H1 (cell line): ENCODE measurements around the gene FBXO44. TPM values are rescaled to one million over a fixed set of nuclear protein-coding genes. Genes with fewer than 3 reads are reported as not detected.

Experiments
- polyA plus RNA-seq, 7 experiments: library from polyadenylated mRNA; depleted of rRNA in 3 of 7; stranded (reverse) in 5 of 7; unstranded in 2 of 7; fragments of >200 nt in 5 of 7; fragments of 200-250 nt in 2 of 7; gene quantifications; 1 replicate in 5 of 7; 2 replicates in 1 of 7; 4 replicates in 1 of 7; pipeline versions ENCODE4 v1.2.1 to v1.2.3, GENCODE V29; 2011 to 2013; ENCODE audit warnings: missing spikeins in 2 of 7, mixed read lengths in 2 of 7
- total RNA-seq: library from RNA; stranded (reverse); fragmentation: NEBNext Ultra II Directional; extraction: Animal tissue kit (Norgen Biotek cat#: 25700); gene quantifications from 2 replicates; pipeline ENCODE4 v1.2.1, GENCODE V29; 2021

FBXO44 gene
- total and polyA plus RNA-seq, 2 of the 8 experiments (the other 6 are each of a cell fraction or from before 2014, with no cell fraction given) = 27.0 to 27.2 TPM

Other genes with a start within 250 kb of the FBXO44 start
- gene DISP3, start 175.7 kb upstream of the FBXO44 start, total RNA-seq = 4.6 and 5.3 TPM in 2 replicates
- gene DISP3, start 175.7 kb upstream of the FBXO44 start, polyA plus RNA-seq (2011; rRNA removed) = 3.4 and 4.3 TPM in 2 replicates
- 51.3 and 55.5 TPM in 2 replicates for gene FBXO2, start 448 bp upstream of the FBXO44 start, total RNA-seq
- 57.9 and 99.1 TPM in 2 replicates for gene FBXO2, start 448 bp upstream of the FBXO44 start, polyA plus RNA-seq (2011; rRNA removed)
- gene FBXO6, start 9.3 kb downstream of the FBXO44 start, total RNA-seq = 0.29 and 0.54 TPM in 2 replicates
- 0.86 and 1.2 TPM in 2 replicates for gene FBXO6, start 9.3 kb downstream of the FBXO44 start, polyA plus RNA-seq (2011; rRNA removed)
- 310 and 314 TPM in 2 replicates for gene MAD2L2, start 26.3 kb downstream of the FBXO44 start, total RNA-seq
- 469 and 710 TPM in 2 replicates for gene MAD2L2, start 26.3 kb downstream of the FBXO44 start, polyA plus RNA-seq (2011; rRNA removed)
- 17.6 and 18.9 TPM in 2 replicates for gene DRAXIN, start 36.8 kb downstream of the FBXO44 start, total RNA-seq
- 4.6 and 4.8 TPM in 2 replicates for gene DRAXIN, start 36.8 kb downstream of the FBXO44 start, polyA plus RNA-seq (2011; rRNA removed)
- gene AGTRAP, start 81.3 kb downstream of the FBXO44 start, total RNA-seq = 69.7 and 70.9 TPM in 2 replicates
- 192 and 261 TPM in 2 replicates for gene AGTRAP, start 81.3 kb downstream of the FBXO44 start, polyA plus RNA-seq (2011; rRNA removed)
- 0.90 and 1.3 TPM in 2 replicates for gene C1orf167, start 107.3 kb downstream of the FBXO44 start, total RNA-seq
- gene C1orf167, start 107.3 kb downstream of the FBXO44 start, polyA plus RNA-seq (2011; rRNA removed) = 0.67 and 0.70 TPM in 2 replicates
- gene MTHFR, start 151.1 kb downstream of the FBXO44 start, total RNA-seq = 17.9 and 18.5 TPM in 2 replicates
- 8.7 and 11.6 TPM in 2 replicates for gene MTHFR, start 151.1 kb downstream of the FBXO44 start, polyA plus RNA-seq (2011; rRNA removed)
- gene CLCN6, start 151.3 kb downstream of the FBXO44 start, total RNA-seq = 25.5 and 26.0 TPM in 2 replicates
- gene CLCN6, start 151.3 kb downstream of the FBXO44 start, polyA plus RNA-seq (2011; rRNA removed) = 15.7 and 20.4 TPM in 2 replicates
- gene NPPA, start 192.9 kb downstream of the FBXO44 start, total RNA-seq = not detected in 2 replicates
- gene NPPA, start 192.9 kb downstream of the FBXO44 start, polyA plus RNA-seq (2011; rRNA removed) = not detected in 2 replicates
- 0.91 and 1.2 TPM in 2 replicates for gene NPPB, start 204.1 kb downstream of the FBXO44 start, total RNA-seq
- gene NPPB, start 204.1 kb downstream of the FBXO44 start, polyA plus RNA-seq (2011; rRNA removed) = 0.36 and 0.77 TPM in 2 replicates